Fibroblast of peridontal ligament (primary cell): ENCODE data around the gene TDRD9.

Source experiments
- DNase-seq: peaks from one replicate; pipeline ENCODE4 v3.0.0-alpha.2; 2010; ENCODE audit errors: extremely low read depth

Gene TDRD9

DNA sequence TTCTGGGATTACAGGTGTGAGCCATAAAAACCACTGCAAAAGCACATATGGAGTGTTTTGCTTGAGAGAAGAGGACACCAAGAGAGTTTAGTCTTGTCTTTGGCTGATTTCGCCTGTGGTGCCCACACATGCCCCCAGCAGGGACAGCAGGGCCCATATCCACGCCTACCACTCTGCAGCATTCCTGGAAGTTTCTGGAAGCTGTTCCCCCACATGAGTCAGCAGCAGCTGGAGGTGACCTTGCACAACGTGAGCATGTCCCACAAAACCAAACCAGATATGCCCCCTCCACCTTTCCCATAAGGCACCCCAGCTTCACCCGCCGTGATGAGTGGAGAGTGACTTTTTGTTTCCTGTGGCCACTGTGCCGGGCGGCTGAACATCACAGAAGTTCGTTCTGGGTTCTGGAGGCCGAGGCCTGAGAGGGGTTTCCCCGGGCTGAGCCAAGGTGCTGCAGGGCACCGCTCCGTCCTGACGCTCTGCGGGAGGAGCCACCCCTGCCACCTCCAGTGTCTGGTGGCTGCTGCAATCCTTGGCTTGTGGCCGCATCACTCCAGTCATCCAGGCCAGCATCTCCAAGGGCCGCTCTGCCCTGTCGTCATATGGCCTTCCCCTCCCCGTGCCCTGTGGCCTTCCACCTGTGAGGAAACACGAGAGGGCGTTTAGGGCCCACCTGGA lies 162.0 kb downstream of the TDRD9 start:
- DNase-seq = no peak

DNA sequence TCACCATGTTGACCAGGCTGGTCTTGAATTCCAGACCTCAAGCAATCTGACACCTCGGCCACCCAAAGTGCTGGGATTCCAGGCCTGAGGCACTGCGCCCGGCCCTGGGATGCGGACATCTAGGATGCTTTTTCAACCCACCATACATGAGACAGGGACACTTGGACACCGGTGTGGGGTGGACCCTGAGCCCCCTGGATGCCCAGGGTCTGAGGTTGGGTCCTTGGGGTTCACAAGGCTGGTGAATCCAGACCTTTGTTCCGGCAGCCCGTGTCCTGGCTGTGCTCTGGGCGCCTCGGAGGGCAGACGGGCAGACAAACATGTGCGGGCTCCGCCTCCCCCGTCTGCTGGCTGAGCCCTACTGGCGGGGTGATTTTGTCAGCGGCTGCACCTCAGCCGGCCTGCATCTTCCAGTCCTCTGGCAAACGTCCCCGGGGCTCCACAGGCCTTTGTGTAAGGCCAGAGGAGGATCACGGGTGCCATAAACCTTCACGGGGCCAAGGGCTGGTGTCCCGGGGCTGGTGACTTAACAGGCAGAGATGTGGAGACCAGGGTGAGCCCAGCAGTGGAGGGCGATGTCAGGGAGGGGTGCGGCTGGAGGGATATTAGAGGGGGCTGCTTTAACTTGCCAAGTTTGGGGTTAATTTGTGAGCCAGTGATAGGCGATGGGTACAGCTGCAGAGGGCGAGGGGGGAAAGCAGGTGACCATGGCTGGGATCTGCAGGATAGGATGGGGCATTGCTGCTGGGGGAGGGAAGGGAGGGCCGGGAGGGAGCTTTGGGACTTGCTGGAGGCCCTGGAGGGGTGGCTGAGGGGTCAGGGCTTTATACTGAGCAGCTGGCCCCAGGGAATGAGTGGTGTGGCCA lies 163.0 kb downstream of the TDRD9 start:
- no peak for DNase-seq

DNA sequence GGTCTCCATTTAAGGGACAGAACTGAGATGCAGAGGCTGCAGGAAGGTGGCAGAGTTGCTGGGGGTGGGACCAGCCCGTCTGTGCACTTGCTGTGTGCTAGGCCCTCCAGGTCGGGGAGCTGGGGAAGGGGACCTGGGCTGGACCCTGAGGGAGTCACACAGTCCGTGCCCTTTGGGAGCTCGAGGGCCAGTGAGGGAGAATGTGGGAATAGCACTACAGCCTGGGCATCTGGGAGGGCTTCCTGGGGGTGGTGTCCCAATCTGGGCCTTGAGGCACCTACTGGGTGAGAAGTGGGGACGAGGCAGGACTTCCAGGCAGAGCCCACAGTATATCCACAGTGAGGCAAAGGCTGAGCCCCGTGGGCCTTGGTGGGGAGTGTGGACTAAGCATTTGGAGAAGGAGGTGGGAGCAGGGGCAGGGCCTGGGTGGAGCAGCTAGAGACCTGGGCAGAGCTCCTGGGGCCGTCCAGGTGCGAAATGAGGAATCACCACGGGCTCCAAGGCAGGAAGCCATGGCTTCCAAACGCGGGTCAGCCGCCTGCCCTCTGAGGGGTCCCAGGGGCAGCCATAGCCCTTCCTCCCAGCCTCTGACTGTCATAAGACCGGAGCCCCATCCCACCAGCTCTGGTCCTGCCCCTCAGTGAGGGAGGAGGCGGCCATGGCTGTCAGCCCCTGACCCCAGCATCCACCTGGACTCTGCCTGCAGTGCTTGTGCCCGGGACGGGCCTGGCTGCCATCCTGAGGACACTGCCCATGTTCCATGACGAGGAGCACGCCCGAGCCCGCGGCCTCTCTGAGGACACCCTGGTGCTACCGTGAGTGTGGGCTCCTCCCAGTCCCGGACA lies 163.9 kb downstream of the TDRD9 start:
- no peak for DNase-seq

DNA sequence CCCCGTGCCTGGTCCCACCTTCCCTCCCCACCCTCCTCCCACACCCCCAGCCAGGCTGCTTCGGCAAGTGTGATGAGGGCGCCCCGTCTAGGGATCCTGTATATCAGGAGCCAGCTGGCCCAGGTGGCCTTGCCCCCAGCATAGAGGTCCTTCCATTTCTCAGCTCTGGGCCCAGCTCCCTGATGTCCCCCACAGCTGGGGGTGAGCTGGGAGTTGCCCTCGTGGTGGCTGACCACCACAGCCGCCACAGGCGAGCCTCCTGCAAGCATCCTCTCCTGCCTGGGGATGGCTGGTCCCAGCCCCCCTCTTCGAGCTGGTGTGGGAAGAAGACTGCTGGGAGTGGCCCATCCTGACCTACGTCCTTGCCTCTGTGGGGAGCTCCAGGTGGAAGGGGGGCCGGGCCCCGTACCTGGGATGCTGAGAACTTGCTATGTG lies 164.7 kb downstream of the TDRD9 start:
- DNase-seq = no peak

DNA sequence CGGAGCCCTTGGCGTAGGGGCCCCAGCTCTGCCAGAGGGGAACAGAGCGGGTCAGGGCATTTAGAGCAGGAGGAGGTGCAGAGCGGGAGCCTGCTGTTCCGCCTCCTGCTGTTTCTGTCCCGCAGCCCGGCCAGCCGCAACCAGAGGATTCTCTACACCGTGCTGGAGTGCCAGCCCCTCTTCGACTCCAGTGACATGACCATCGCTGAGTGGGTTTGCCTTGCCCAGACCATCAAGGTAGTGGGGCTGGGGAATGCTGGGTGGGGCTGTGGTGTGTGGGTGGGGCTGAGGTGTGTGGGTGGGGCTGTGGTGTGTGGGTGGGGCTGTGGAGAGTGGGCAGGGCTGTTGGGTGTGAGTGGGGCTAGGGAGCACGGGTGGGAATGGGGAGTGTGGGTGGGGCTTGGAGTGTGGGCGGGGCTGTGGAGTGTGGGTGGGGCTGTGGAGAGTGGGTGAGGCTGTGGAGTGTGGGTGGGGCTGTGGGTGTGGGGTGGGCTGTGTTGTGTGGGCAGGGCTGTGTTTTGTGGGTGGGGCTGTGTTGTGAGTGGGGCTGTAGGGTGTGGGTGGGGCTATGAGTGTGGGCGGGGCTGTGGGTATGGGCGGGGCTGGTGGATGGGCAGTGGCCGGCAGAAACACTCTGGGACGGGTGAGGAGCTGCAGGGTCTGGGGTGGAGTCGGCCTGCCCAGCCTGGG lies 165.3 kb downstream of the TDRD9 start:
- no peak for DNase-seq

DNA sequence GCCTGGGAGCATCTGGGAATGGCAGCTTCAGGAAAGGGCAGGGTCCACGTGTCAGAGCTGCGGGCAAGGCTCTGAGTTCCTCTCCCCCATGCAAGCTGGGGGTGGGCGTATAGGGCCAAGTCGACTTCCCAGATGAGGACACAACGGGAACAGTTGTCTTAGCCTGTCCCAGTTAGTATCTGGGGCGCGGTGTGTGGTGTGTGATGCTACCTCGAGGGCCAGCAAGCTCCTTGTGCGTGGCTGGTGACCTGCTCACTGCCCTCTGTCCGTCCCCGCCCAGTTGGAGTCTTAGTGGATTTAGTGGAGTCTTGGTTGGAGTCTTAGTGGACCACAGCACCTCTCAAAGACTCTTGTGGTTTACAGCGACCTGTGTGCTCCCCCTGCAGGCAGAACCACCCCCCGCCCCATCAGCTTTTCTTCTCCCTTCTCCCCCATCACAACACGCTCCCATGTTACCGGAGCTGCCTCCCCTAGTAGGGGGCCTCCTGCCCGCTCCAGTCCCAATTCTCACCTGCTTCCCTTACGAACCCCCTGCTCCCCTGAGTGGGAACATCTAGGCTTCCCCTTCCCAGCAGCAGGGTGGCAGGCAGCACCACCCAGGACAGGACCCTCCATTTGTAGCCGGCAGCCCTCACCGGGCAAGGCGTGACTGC lies 165.9 kb downstream of the TDRD9 start:
- DNase-seq = no peak

DNA sequence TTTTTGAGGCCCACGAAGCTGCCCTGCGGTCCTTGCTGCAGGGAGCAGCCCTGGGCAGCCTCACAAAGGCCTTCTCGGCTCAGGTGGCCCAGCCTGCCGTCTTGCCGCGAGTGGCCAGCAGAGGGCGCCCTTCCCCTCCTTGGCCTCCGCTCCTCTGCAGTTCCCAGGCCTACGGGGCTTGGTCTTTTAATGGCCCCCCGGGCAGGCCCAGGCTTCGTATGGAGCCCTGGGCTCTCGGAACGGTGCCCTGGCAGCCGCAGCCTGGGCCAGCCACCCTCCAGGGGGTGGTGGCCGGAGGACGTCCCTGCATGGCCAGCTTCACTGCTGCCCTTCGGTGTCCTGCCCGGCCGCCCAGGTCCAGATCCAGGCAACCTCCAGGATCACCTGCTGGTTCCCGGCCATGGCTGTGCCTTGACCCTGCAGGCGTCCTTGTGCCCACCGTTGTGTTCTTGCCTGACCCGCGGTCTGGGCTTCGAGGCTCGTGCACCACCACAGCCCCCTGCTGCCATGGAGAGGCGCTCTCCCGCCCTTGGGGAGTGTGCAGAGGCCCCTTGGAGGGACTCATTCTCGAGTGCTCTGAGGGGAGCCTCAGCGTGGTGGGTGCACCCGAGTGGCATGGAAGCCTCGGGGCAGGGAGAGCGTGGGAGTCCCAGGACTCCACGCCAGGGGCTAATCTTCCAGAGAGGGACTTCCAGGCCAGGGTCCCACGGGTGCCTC lies 166.6 kb downstream of the TDRD9 start:
- DNase-seq = no peak

DNA sequence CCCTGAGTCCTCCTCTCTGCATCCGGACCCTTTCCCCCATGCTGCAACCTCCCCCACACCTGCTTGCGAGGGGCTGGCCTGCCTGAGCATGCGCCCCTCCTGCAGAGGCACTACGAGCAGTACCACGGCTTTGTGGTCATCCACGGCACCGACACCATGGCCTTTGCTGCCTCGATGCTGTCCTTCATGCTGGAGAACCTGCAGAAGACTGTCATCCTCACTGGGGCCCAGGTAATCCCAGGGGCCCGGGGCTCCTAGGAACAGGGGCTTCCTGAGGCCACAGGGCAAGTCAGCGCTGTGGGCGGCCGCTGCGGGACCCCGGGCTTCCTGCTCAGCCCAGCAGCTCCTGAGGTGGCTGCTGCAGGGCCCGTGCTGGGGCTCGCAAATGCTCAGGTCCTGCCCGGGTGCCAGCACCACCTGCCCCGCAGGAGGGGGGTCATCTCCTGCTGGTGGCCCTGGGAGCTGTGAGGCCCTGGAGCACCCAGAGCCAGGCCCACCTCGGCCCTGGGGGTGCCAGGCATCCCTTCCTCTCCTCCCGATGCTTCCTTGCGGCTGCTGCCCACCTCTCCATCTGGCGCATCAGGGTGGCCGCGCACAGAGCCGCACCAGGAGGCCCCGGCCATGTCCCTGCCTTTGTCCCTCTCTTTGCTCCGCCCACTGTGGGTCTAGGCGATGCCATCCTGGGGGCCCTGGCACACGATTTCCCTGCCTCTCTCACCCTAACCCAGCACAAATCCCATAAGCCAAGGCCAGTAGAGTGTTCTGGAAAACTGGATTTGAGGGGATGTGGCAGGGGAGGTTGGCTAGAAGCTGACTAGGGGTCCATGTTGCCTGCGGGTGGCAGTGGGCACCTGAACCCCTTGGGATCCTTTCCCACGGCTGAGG lies 167.4 kb downstream of the TDRD9 start:
- DNase-seq = no peak

DNA sequence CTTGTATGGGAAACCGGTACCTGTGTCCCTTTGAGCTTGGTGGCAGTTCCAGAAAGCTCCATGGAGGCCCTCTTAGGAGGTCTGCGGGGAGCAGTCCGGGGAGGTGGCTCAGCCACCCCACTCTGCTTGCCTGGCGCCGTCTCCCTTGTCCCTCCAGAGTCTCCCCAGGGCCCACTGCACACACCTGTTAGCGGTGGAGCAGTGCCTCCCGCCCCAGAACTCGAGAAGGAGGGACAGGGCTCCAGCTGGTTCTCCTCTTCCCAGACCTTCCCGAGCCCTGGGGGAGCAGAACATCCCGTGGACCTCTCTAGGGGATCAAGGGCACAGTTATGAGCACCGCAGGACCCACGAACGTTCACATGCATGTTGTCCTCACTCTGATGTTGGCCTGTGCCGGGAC lies 168.1 kb downstream of the TDRD9 start:
- no peak for DNase-seq

DNA sequence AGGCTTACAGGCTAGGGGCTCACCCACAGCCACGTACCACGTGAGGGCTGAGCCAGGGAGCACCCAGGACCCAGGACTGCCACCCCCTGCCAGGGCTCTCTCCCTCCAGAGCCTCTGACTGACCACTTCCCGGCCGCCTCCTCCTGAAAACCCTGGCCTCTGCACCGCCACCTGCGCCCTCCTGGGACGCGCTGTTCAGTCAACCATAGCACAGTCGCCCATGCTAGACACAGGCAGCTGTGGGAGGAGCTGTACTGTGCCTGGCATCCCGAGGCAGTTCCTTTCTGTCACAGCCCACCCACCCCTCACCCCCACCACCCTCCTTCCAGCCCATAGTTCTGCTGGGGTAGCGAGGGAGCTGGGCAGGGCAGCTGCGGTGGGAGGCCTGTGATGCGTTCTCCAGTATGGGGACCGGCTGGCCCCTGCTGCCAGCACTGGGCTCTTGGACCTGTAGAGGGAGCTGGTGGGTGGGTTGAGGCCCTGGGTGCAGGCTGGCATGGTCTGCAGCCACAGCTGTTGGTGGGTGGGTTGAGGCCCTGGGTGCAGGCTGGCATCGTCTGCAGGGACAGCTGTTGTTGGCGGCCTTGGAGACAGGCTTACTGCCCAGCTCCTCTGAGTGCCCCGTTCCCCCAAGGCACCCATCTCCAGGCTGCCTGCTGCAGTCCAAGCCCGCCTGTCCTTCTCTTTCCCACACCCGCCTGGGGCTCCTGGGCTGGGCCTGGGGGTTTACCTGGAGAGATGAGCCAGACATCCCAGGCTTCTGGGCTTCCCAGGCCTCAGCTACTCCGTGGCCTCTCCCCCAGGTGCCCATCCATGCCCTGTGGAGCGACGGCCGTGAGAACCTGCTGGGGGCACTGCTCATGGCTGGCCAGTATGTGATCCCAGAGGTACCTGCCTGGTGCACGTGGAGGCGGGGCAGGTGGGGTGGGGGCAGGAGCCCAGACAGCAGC lies 168.8 kb downstream of the TDRD9 start:
- DNase-seq = no peak

DNA sequence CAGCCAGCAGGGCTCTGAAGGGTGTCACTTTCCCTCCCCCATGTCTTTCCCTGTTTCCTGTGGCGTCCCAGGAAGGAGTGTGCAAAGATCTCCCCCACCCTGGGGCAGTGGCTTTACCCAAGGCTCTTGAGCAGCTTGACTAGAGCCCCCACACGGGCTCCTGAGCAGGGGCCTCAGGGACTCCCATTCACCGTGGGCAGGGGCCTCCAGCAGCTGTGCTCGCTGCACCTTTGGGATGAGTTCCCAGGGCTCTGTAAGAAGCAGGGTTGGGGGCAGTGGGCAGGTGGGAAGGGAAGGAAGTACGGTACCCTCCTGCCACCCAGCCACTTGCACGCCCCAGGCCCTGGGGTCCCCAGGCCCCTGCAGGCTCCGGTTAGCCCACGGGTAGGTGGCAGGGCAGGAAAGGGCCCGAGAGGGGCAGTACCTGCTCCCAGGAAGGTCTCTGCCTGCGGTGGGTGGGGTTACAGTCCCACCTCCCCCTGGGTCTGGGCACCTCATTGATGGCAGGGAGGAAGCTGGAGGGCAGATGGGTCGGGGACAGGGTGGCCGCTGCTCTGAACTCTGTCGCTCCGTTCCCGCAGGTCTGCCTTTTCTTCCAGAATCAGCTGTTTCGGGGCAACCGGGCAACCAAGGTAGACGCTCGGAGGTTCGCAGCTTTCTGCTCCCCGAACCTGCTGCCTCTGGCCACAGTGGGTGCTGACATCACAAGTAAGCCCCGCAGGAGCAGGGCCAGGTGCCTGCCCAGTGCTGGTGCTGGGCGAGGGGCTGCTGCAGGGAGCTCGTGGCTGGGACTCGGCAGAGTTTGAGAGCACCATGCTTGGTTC lies 170.2 kb downstream of the TDRD9 start:
- DNase-seq = no peak

DNA sequence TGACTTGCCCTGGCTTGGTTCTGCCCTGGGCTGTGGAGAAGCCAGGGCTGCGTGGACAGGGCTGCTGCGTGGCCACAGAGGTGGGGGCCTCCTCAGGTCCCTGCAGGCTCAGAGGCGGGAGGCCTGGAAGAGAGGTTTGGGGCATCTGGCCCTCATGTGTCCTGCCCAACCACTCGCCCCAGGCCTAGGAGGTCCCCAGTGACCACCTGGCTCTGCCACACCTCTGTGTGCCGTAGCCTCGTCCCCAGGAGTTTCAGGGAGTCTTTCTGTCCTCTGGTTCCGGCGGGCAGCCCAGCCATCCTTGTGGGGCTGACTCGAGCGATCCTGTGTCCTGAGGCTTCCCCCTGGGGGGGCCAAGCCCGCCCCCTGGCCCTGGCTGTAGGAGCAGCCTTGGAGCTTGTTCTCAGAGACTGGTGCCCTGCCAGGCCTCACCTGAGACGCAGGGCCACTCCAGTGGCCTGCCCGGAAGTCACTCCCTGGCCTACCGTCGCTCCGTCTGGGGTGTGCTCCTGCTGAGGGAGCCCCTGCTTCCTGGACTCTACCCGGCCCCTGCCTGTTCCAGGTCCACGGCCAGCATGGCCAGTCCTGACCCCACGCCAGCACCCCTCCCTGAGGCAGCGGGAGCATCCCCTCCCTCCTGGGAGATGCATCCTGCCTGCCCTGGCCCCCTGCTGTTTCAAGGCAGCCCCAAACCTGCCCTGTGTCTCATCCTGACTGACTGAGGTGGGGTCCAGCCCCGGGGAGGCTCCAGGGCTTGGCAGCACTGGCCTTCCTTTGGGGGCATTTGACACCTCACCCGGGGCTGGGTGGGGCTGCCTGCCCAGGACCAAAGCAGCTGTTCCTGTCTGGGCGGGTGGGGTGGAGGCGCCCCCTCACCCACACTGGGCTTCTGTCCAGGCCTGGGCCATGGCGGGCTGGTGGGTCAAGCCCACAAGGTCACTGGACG lies 171.1 kb downstream of the TDRD9 start:
- no peak for DNase-seq

DNA sequence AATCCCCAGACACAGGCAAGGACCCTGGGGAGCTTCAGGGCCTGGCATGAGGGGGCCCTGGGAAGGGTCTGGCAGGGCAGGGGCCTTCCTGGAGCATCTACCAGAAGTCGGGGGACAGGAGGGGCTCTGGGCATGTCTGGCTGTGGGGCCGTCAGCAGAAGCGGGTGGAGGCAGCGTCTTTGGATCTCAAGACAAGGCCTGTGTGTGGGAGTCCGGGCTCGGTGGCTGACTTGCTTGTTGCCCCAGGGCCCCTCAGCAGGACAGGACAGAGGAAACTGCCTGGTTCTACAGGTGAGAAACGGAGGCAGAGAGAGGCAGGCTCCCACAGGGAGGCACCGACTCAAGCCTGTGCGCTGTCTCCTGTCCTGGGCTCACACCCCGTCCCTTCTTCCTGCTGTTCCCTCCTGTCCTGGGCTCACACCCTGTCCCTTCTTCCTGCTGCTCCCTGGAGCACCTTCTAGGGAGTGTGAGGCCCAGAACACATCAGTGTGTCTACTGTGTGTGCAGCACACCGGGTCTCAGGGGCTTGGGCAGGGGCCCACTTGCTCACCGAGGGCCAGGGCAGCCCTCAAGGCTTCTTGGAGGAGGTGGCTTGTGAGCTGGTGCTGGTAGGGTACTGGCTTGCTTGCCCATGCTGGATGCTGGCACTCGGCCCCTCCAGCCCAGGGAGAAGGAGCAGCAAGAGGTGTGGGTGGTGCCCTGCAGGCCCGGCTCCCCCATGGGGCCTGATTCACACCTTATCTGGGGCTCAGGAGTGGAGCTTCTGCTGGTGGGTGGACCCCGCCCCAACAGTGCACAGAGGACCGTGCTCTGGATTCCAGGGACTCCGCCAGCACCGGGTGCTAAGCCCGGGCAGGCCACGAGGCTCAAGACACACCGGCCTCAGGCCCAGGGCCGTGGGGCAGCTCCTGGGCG lies 172.2 kb downstream of the TDRD9 start:
- no peak for DNase-seq

DNA sequence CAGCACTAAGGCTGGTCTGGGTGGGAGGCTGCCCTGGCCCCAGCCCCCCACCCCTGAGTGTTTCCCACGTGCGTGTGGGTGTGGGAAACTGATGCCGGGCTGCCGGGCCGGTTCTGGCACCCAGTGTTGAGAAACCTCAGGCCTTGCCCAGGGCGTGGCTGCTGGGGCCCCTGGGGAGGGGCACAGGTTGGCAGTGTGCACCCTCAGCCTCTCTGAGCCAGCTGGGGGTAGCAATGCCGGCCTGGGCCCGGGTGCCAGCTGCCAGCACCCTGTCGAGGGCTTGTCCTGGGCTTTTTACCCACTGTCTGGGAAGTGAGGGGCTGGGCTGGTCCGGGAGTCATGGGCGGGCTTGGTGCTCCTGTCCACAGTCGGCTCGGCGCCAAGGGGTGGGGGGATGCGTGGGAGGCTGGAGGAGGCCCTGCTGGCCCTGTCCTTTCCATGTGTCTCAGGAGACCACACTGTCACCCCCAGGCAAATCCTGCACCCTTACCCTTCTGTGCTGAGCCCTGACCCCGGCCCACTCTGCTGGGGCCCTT lies 172.9 kb downstream of the TDRD9 start:
- no peak for DNase-seq
